Thyroid gland (tissue), 4 donors: ENCODE results near the gene ACSL6. TPM values are rescaled to one million over a fixed set of nuclear protein-coding genes. Genes with fewer than 3 reads are reported as not detected.

Source experiments
- DNase-seq, 2 donors: peaks; one replicate each; pipeline ENCODE4 v3.0.0-alpha.2; 2019
- H3K27ac ChIP-seq, 3 donors: fragments of 200-600 bp; sonication (generic); 1 replicate in 2 of 3; 2 replicates in 1 of 3; pipeline ENCODE4 v1.5.1; 2016 to 2019; ENCODE audit warnings: mild to moderate bottlenecking in 1 of 3, moderate library complexity in 1 of 3
- H3K27me3 ChIP-seq: fragments of 200-600 bp; sonication (generic); one replicate; pipeline ENCODE4 v1.5.1; 2019
- H3K36me3 ChIP-seq, 2 donors: fragments of 200-600 bp; sonication (generic); one replicate each; pipeline ENCODE4 v1.5.1; 2016 to 2019
- H3K4me1 ChIP-seq, 2 donors: fragments of 200-600 bp; sonication (generic); one replicate each; pipeline ENCODE4 v1.5.1; 2017 to 2019
- H3K4me3 ChIP-seq, 3 donors: fragments of 200-600 bp; sonication (generic); replicated peaks in 1 of 3; 1 replicate in 2 of 3; 2 replicates in 1 of 3; pipeline ENCODE4 v1.5.1; 2016; ENCODE audit warnings: mild to moderate bottlenecking in 1 of 3
- H3K9me3 ChIP-seq: fragments of 200-600 bp; sonication (generic); one replicate; pipeline ENCODE4 v1.5.1; 2017
- POLR2A ChIP-seq, 2 donors: fragments of 450-650 bp; IDR thresholded peaks; one replicate each; pipeline ENCODE4 v1.6.1; 2017; ENCODE audit warnings: antibody characterized with exemption in 2 of 2, mild to moderate bottlenecking in 2 of 2, moderate library complexity in 1 of 2
- WGBS, 2 donors: methylation state at CpG; one replicate each; pipeline ENCODE4 v1.1.5; 2017; 5-methylcytosine and 5-hydroxymethylcytosine counted together
- intact Hi-C: fragments of 100-400 bp; cut with DNase I; formaldehyde crosslinking; loops from one replicate; pipeline ENCODE4 v1.15.1; 2023
- total RNA-seq, 4 donors: library from RNA; depleted of rRNA; stranded (reverse); fragments of >200 nt; gene quantifications; one replicate each; pipeline ENCODE4 v1.2.3, GENCODE V29; 2016
- TF ChIP-seq, protein P1 (sequence below), 6 experiments: fragments of 200-600 bp in 3 of 6; fragments of 450-650 bp in 3 of 6; sonication (generic) in 3 of 6; IDR thresholded peaks; one replicate each; pipeline ENCODE4 v1.5.1; 2016 to 2019; ENCODE audit warnings: antibody characterized with exemption in 6 of 6, mild to moderate bottlenecking in 2 of 6, inconsistent platforms in 1 of 6, moderate library complexity in 1 of 6

ACSL6 gene
- total RNA-seq, 4 donors from 2014 or later: 0.71 to 6.2 (median 1.2) TPM

DNA sequence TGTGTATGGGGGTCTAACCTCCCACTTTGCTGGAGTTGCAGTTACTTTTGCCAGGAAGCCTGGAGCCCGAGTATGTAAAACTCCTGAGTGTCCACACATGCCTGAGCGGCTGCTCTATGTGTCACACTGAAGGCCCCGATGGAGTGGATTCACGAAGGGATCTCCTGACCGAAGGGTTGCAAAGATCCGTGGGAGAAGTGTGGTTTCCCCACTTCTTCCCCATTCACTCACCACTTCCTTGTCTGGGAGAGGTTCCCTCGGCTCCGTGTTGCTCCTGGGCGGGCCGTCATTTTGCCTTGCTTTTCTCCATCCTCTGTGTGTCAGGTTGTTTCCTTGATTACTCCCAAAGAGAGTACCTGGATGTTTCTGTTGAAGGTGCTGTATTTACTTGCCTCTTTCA is 32.7 kb upstream of the ACSL6 start:
- Histone ChIP-seq H3K36me3 (no peaks in the 10 kb centered on the region), H3K9me3 (no peaks in the 10 kb centered on the region), H3K4me1 (no peaks in the 10 kb centered on the region), H3K27ac (no peak overlapping the region), H3K4me3 (no peak overlapping the region), H3K27me3 (no peaks in the 10 kb centered on the region)
- TF ChIP-seq, protein P1, sequence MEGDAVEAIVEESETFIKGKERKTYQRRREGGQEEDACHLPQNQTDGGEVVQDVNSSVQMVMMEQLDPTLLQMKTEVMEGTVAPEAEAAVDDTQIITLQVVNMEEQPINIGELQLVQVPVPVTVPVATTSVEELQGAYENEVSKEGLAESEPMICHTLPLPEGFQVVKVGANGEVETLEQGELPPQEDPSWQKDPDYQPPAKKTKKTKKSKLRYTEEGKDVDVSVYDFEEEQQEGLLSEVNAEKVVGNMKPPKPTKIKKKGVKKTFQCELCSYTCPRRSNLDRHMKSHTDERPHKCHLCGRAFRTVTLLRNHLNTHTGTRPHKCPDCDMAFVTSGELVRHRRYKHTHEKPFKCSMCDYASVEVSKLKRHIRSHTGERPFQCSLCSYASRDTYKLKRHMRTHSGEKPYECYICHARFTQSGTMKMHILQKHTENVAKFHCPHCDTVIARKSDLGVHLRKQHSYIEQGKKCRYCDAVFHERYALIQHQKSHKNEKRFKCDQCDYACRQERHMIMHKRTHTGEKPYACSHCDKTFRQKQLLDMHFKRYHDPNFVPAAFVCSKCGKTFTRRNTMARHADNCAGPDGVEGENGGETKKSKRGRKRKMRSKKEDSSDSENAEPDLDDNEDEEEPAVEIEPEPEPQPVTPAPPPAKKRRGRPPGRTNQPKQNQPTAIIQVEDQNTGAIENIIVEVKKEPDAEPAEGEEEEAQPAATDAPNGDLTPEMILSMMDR (IDR thresholded peaks at IDR 0.05): no peak
- TF ChIP-seq POLR2A (IDR thresholded peaks at IDR 0.05): no peak
- WGBS, 2 donors: 88 to 91% methylated on average over 9 to 10 of the region's 10 CpGs
- intact Hi-C loops: no loop called here
- DNase-seq: no peak

DNA sequence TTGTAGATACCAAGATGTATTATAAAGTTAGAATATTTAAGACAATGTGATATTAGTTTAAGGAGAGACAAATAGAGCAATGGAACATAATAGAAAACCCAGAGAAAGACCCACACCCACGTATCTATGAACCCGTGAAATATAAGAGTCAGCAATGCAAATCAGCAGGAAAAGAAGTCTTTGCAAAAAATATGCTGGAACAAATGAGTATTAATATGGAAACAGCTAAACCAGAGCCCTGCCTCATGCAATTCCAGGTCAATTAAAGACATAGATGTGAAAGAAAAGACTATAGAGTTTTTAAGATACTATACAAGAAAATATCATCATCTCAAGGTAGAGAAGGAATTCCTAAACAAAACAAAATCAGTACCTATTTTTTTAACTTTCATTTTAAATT is 25.9 kb upstream of the ACSL6 start:
- WGBS, 2 donors: 55 to 58% methylated on average over 2 of the region's 2 CpGs
- H3K27ac ChIP-seq: no peak overlapping the region
- no peak for DNase-seq

DNA sequence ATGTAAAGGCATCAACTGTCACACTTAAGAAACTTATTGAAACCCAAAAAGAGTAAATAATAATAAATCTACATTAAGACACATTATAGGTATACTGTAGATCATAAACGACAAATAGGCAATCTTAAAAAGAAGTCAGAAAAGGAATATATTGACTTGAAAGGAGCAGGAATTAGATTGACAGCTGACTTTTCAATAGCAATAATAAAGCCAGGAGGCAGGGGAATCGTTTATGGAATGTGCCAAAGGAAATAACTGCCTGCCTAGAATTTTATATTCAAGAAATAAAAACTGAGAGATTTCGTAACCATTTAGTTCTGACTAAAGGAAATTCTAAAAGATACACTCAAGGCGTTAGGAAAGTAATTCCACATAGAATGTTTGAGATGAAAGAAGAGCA is 21.7 kb upstream of the ACSL6 start:
- H3K36me3 ChIP-seq: no peaks in the 10 kb centered on the region
- TF ChIP-seq, protein P1 (IDR thresholded peaks at IDR 0.05): no peak
- TF ChIP-seq POLR2A (IDR thresholded peaks at IDR 0.05): no peak
- 57 to 83% methylated on average over 4 of the region's 4 CpGs for WGBS, 2 donors
- no peaks in the 10 kb centered on the region for H3K4me1 ChIP-seq
- H3K4me3 ChIP-seq: no peak overlapping the region
- no peak overlapping the region for H3K27ac ChIP-seq
- no peaks in the 10 kb centered on the region for H3K27me3 ChIP-seq
- intact Hi-C loops: no loop called here
- DNase-seq: no peak
- H3K9me3 ChIP-seq: no peaks in the 10 kb centered on the region

More for the DNA sequence above, 25.9 kb upstream of the ACSL6 start:
- H3K4me1 ChIP-seq: no peaks in the 10 kb centered on the region
- H3K4me3 ChIP-seq: no peak overlapping the region
- TF ChIP-seq, protein P1 (IDR thresholded peaks at IDR 0.05): no peak
- intact Hi-C loops: no loop called here
- no peaks in the 10 kb centered on the region for H3K27me3 ChIP-seq
- no peaks in the 10 kb centered on the region for H3K36me3 ChIP-seq
- no peaks in the 10 kb centered on the region for H3K9me3 ChIP-seq

DNA sequence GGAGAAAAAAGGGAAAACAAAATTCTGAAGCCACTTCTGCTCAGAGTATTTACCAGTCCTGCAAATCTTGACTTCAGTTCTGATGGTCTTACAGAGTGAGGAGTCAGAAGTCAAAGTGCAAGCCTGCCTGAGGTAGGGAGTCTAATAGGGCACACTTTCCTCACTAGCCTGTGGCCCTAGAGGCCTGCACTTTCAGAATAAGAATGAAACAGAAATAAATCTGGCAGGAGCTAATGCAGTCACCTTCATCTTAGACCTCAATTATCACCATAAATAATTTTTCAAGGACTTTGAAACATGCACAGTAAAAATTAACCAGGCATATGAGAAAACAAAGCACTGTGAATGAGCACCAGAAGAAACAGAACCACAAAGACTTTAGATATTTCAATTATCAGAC is 20.7 kb upstream of the ACSL6 start:
- DNase-seq: no peak
- Histone ChIP-seq H3K4me1 (no peaks in the 10 kb centered on the region), H3K9me3 (no peaks in the 10 kb centered on the region), H3K4me3 (no peak overlapping the region), H3K27me3 (no peaks in the 10 kb centered on the region), H3K36me3 (no peaks in the 10 kb centered on the region), H3K27ac (no peak overlapping the region)
- no peak for TF ChIP-seq POLR2A (IDR thresholded peaks at IDR 0.05)
- intact Hi-C loops: no loop called here

DNA sequence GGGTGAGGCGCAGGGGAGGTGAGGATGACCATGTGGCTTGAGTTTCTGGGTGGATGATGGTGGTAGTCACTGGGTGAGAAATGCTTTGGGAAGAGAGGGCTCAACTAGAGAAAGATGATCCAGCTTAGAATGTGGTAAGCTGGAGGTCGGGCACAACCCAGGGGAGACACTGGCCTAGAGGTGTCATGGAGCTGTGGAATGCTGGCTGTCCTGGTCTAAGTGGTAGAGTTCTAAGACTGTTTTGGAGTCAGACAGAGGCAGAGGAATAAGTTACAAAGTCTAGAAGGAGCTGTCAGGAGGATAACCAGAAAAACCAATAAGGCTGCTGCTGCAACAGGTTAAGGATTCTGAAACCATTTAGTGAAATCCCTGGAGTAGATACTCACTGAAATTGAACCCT is 19.2 kb upstream of the ACSL6 start:
- no peak for DNase-seq
- no peak overlapping the region for H3K4me3 ChIP-seq
- no peaks in the 10 kb centered on the region for H3K27me3 ChIP-seq
- no peaks in the 10 kb centered on the region for H3K36me3 ChIP-seq
- no peak overlapping the region for H3K27ac ChIP-seq
- 83 to 88% methylated on average over 2 of the region's 2 CpGs for WGBS, 2 donors
- no peaks in the 10 kb centered on the region for H3K4me1 ChIP-seq
- intact Hi-C loops: no loop called here
- no peaks in the 10 kb centered on the region for H3K9me3 ChIP-seq
- TF ChIP-seq, protein P1 (IDR thresholded peaks at IDR 0.05): no peak
- no peak for TF ChIP-seq POLR2A (IDR thresholded peaks at IDR 0.05)
